MCF 10A (cell line): ENCODE results near the gene AURKAIP1. TPM values are rescaled to one million over a fixed set of nuclear protein-coding genes. Genes with fewer than 3 reads are reported as not detected.
"Not testable (repeated sequence)": the region's sequence is repeated elsewhere in the genome, so short reads cannot be mapped to it uniquely, and the experiment has no call there.

Experiments
- BruUV-seq: library from RNA; stranded (reverse); fragments of 400-500 nt; replicated peaks from 2 replicates; lab custom pipeline; 2021; lab: Mats Ljungman, UMichigan
- CTCF ChIA-PET: fragments of 300-600 bp; sonication (Branson Sonifier 250); formaldehyde crosslinking; extraction: SDS; loops from one replicate; lab custom pipeline; 2021; ENCODE audit warnings: antibody characterized with exemption, inconsistent platforms; lab: Yijun Ruan, JAX
- POLR2A ChIA-PET: fragments of 300-600, 350-650 bp; sonication (Branson Sonifier 250); formaldehyde crosslinking; extraction: SDS; loops from one replicate; lab custom pipeline; 2020; ENCODE audit warnings: antibody characterized with exemption, inconsistent platforms; lab: Yijun Ruan, JAX
- DNase-seq: peaks from one replicate; pipeline ENCODE4 v3.0.0-alpha.2; 2018; ENCODE audit not compliant: unreplicated experiment
- H3K27ac Mint-ChIP-seq: one replicate; pipeline ENCODE4 v1.8.0; 2022; ENCODE audit warnings: mild to moderate bottlenecking, low read depth, mixed read lengths; ENCODE audit not compliant: unreplicated experiment
- H3K27me3 Mint-ChIP-seq: one replicate; pipeline ENCODE4 v1.8.0; 2022; ENCODE audit warnings: mixed read lengths; ENCODE audit not compliant: insufficient read depth, unreplicated experiment
- H3K36me3 Mint-ChIP-seq: one replicate; pipeline ENCODE4 v1.8.0; 2022; ENCODE audit warnings: mild to moderate bottlenecking, moderate library complexity, mixed read lengths; ENCODE audit not compliant: insufficient read depth, unreplicated experiment
- H3K4me1 Mint-ChIP-seq: one replicate; pipeline ENCODE4 v1.8.0; 2022; ENCODE audit warnings: mixed read lengths; ENCODE audit not compliant: insufficient read depth, unreplicated experiment
- H3K4me3 Mint-ChIP-seq: one replicate; pipeline ENCODE4 v1.8.0; 2022; ENCODE audit warnings: mild to moderate bottlenecking, moderate library complexity, mixed read lengths; ENCODE audit not compliant: unreplicated experiment
- H3K9me3 Mint-ChIP-seq: one replicate; pipeline ENCODE4 v1.8.0; 2022; ENCODE audit warnings: mixed read lengths; ENCODE audit not compliant: unreplicated experiment
- CTCF ChIP-seq: fragments of 200-600 bp; IDR thresholded peaks from one replicate; pipeline ENCODE4 v1.8.0; 2022; ENCODE audit warnings: antibody characterized with exemption, mild to moderate bottlenecking; ENCODE audit not compliant: unreplicated experiment
- intact Hi-C: fragments of 100-400 bp; cut with micrococcal nuclease; formaldehyde crosslinking; loops from 2 replicates; pipeline ENCODE4 v1.14.1; 2022
- total RNA-seq: library from RNA; stranded (reverse); gene quantifications from 2 replicates; pipeline ENCODE4 v1.2.3, GENCODE V29; 2022

The AURKAIP1 gene
- total RNA-seq, 1 experiment from 2014 or later: 148 TPM

GRCh38 chr1:1420654-1421141 lies 45.7 kb upstream of the AURKAIP1 start:
- H3K36me3 Mint-ChIP-seq: no peaks in the 10 kb centered on the region
- no peak for DNase-seq
- intact Hi-C loops: no loop called here
- H3K4me1 Mint-ChIP-seq: no peaks in the 10 kb centered on the region
- H3K9me3 Mint-ChIP-seq: no peaks in the 10 kb centered on the region
- ChIA-PET CTCF (no interaction called here), POLR2A (interaction anchor here (0.7 to 1.0 kb wide), 2 partner anchors 14 to 49 kb away, joined by 3 to 9 read pairs; partner anchors contain the start of gene MRPL20)
- H3K4me3 Mint-ChIP-seq: no peak overlapping the region
- H3K27me3 Mint-ChIP-seq: no peaks in the 10 kb centered on the region
- BruUV-seq: no TSS peak
- no peak overlapping the region for H3K27ac Mint-ChIP-seq
- TF ChIP-seq CTCF: no peak

- no peaks in the 10 kb centered on the region for H3K9me3 Mint-ChIP-seq
- no peaks in the 10 kb centered on the region for H3K27me3 Mint-ChIP-seq
- H3K27ac Mint-ChIP-seq: no peak overlapping the region
- H3K4me3 Mint-ChIP-seq: no peak overlapping the region
- no peak for DNase-seq
- H3K36me3 Mint-ChIP-seq: no peaks in the 10 kb centered on the region
- ChIA-PET CTCF (no interaction called here), POLR2A (interaction anchor here (1.0 kb wide), 1 partner anchor 13 kb away, joined by 9 read pairs; the partner anchor contains the start of gene MRPL20)
- no peak for TF ChIP-seq CTCF
- no TSS peak for BruUV-seq
- intact Hi-C loops: no loop called here
- no peaks in the 10 kb centered on the region for H3K4me1 Mint-ChIP-seq
Observed at GRCh38 chr1:1419813-1420653, 45.0 kb upstream of the AURKAIP1 start.

- TF ChIP-seq CTCF: no peak
- Mint-ChIP-seq H3K27me3 (no peaks in the 10 kb centered on the region), H3K36me3 (no peaks in the 10 kb centered on the region), H3K9me3 (no peaks in the 10 kb centered on the region), H3K4me1 (no peaks in the 10 kb centered on the region), H3K27ac (no peak overlapping the region), H3K4me3 (no peak overlapping the region)
- CTCF ChIA-PET: no interaction called here
- DNase-seq: no peak
- intact Hi-C loops: no loop called here
- POLR2A ChIA-PET: no interaction called here
- BruUV-seq: no TSS peak
Observed at GRCh38 chr1:1419363-1419812, 44.4 kb upstream of the AURKAIP1 start.

- Mint-ChIP-seq H3K27me3 (no peaks in the 10 kb centered on the region), H3K4me3 (no peak overlapping the region), H3K9me3 (no peaks in the 10 kb centered on the region), H3K4me1 (no peaks in the 10 kb centered on the region), H3K27ac (no peak overlapping the region), H3K36me3 (no peaks in the 10 kb centered on the region)
- ChIA-PET POLR2A (no interaction called here), CTCF (no interaction called here)
- intact Hi-C loops: no loop called here
- BruUV-seq: no TSS peak
- no peak for DNase-seq
- no peak for TF ChIP-seq CTCF
Observed at GRCh38 chr1:1418464-1419362, 43.7 kb upstream of the AURKAIP1 start.

GRCh38 chr1:1417825-1418463 lies 42.9 kb upstream of the AURKAIP1 start:
- H3K27ac Mint-ChIP-seq, H3K4me3 Mint-ChIP-seq, CTCF ChIA-PET, H3K27me3 Mint-ChIP-seq, H3K36me3 Mint-ChIP-seq, H3K4me1 Mint-ChIP-seq, H3K9me3 Mint-ChIP-seq, BruUV-seq, DNase-seq, POLR2A ChIA-PET, intact Hi-C loops: not testable (repeated sequence)
